PC-9 (cell line): ENCODE results near the gene ATRN. TPM values are rescaled to one million over a fixed set of nuclear protein-coding genes. Genes with fewer than 3 reads are reported as not detected.

Source experiments
- BruUV-seq: library from RNA; stranded (reverse); fragments of 400-500 nt; replicated peaks from 2 replicates; lab custom pipeline; 2021; lab: Mats Ljungman, UMichigan
- CTCF ChIA-PET: fragments of 300-600 bp; sonication (Branson Sonifier 250); formaldehyde crosslinking; loops from one replicate; lab custom pipeline; 2022; ENCODE audit warnings: antibody characterized with exemption; lab: Charles Lee
- POLR2A ChIA-PET: fragments of 300-600 bp; sonication (Branson Sonifier 250); formaldehyde crosslinking; loops from one replicate; lab custom pipeline; 2022; ENCODE audit warnings: antibody characterized with exemption; ENCODE audit not compliant: unreplicated experiment; lab: Charles Lee
- DNase-seq, 2 experiments: peaks; one replicate each; pipeline versions ENCODE4 v3.0.0 to v3.0.0-alpha.2; 2015 to 2022; ENCODE audit warnings: mixed read lengths in 1 of 2
- H2AFZ ChIP-seq: fragments of 200-600 bp; sonication (generic); 2 replicates; pipeline ENCODE4 v1.8.1; 2017; ENCODE audit warnings: antibody characterized with exemption
- H3F3A ChIP-seq: fragments of 200-600 bp; sonication (generic); 2 replicates; pipeline ENCODE4 v1.8.1; 2017; ENCODE audit warnings: antibody characterized with exemption, mild to moderate bottlenecking, low read depth; ENCODE audit not compliant: insufficient read depth
- H3K27ac ChIP-seq: fragments of 200-600 bp; sonication (generic); 2 replicates; pipeline ENCODE4 v1.6.1; 2016; ENCODE audit warnings: mixed run types
- H3K27me3 ChIP-seq: fragments of 200-600 bp; sonication (generic); 2 replicates; pipeline ENCODE4 v1.6.1; 2016; ENCODE audit warnings: low read depth, mixed run types; ENCODE audit not compliant: insufficient read depth
- H3K36me3 ChIP-seq: fragments of 200-600 bp; sonication (generic); 2 replicates; pipeline ENCODE4 v1.6.1; 2016; ENCODE audit warnings: low read depth, mixed run types
- H3K4me1 ChIP-seq: fragments of 200-600 bp; sonication (generic); replicated peaks from 2 replicates; pipeline ENCODE4 v1.6.1; 2016; ENCODE audit warnings: mixed run types; ENCODE audit not compliant: insufficient read depth
- H3K4me2 ChIP-seq: fragments of 200-600 bp; sonication (generic); 2 replicates; pipeline ENCODE4 v1.6.1; 2017; ENCODE audit warnings: mixed run types
- H3K4me3 ChIP-seq: fragments of 200-600 bp; sonication (generic); 2 replicates; pipeline ENCODE4 v1.6.1; 2016; ENCODE audit warnings: mixed run types
- H3K79me2 ChIP-seq: fragments of 200-600 bp; sonication (generic); 2 replicates; pipeline ENCODE4 v1.6.1; 2017; ENCODE audit warnings: low read depth, mixed run types
- H3K9me2 ChIP-seq: fragments of 200-600 bp; sonication (generic); 2 replicates; pipeline ENCODE4 v1.8.1; 2017; ENCODE audit warnings: mild to moderate bottlenecking; ENCODE audit not compliant: insufficient read depth
- H3K9me3 ChIP-seq: fragments of 200-600 bp; sonication (generic); 2 replicates; pipeline ENCODE4 v1.8.1; 2016; ENCODE audit warnings: low read depth; ENCODE audit not compliant: insufficient read depth
- H4K20me1 ChIP-seq: fragments of 200-600 bp; sonication (generic); 2 replicates; pipeline ENCODE4 v1.8.1; 2017; ENCODE audit not compliant: insufficient read depth
- EZH2 ChIP-seq: fragments of 200-600 bp; sonication (generic); IDR thresholded peaks from 2 replicates; pipeline ENCODE4 v1.8.0; 2017; ENCODE audit warnings: antibody characterized with exemption, low read depth
- intact Hi-C: fragments of 100-400 bp; cut with micrococcal nuclease; formaldehyde crosslinking; loops from one replicate; pipeline ENCODE4 v1.10.0; 2022; ENCODE audit not compliant: unreplicated experiment
- total RNA-seq: library from RNA; stranded (reverse); gene quantifications from 2 replicates; pipeline ENCODE4 v1.2.3, GENCODE V29; 2021
- TF ChIP-seq, protein P1 (sequence below): fragments of 200-600 bp; sonication (generic); conservative IDR thresholded peaks from 2 replicates; pipeline ENCODE4 v1.6.1; 2017; ENCODE audit warnings: mixed run types, antibody characterized with exemption, mild to moderate bottlenecking, moderate library complexity

The ATRN gene
- total RNA-seq, 1 experiment from 2014 or later: 34.9 TPM

DNA sequence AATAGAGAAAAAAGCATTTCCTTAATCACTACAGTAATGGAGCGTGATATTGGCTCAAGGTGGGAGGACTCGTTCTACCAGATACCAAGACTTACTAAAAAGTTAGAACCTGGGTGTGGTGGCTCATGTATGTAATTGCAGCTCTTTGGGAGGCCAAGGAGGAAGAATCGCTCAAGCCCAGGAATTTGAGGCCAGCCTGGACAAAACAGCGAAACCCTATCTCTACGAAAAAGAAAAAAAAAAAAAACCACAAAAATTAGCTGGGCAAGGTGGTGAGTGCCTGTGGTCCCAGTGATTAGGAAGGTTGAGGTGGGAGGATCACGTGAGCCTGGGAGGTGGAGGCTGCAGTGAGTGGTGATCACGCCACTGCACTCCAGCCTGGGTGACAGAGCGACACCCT lies 24.0 kb upstream of the ATRN start:
- no peak for TF ChIP-seq EZH2
- TF ChIP-seq, protein P1, sequence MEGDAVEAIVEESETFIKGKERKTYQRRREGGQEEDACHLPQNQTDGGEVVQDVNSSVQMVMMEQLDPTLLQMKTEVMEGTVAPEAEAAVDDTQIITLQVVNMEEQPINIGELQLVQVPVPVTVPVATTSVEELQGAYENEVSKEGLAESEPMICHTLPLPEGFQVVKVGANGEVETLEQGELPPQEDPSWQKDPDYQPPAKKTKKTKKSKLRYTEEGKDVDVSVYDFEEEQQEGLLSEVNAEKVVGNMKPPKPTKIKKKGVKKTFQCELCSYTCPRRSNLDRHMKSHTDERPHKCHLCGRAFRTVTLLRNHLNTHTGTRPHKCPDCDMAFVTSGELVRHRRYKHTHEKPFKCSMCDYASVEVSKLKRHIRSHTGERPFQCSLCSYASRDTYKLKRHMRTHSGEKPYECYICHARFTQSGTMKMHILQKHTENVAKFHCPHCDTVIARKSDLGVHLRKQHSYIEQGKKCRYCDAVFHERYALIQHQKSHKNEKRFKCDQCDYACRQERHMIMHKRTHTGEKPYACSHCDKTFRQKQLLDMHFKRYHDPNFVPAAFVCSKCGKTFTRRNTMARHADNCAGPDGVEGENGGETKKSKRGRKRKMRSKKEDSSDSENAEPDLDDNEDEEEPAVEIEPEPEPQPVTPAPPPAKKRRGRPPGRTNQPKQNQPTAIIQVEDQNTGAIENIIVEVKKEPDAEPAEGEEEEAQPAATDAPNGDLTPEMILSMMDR: no peak
- Histone ChIP-seq H3K79me2 (no peaks in the 10 kb centered on the region), H4K20me1 (no peaks in the 10 kb centered on the region), H2AFZ (no peak overlapping the region), H3K27me3 (no peaks in the 10 kb centered on the region), H3K4me3 (no peak overlapping the region), H3K4me1 (peaks cover 12% of the 10 kb centered on the region), H3K9me3 (no peaks in the 10 kb centered on the region), H3K4me2 (peak overlapping the region; percentile 29; the same call in 1 of the 2 replicates), H3K36me3 (no peaks in the 10 kb centered on the region), H3K27ac (no peak overlapping the region), H3K9me2 (no peaks in the 10 kb centered on the region), H3F3A (no peaks in the 10 kb centered on the region)
- DNase-seq: peak; percentile 71 to 92
- CTCF ChIA-PET: interaction anchor here (0.6 to 0.7 kb wide), 2 partner anchors 146 to 300 kb away, joined by 3 to 5 read pairs; no protein-coding TSS in a partner anchor
- POLR2A ChIA-PET: interaction anchor here (0.6 kb wide), 1 partner anchor 22 kb away, joined by 5 read pairs; no protein-coding TSS in a partner anchor
- no TSS peak for BruUV-seq
- intact Hi-C loops: loop anchor here (1.0 kb wide), 1 partner anchor 38 kb away; no protein-coding TSS in a partner anchor

DNA sequence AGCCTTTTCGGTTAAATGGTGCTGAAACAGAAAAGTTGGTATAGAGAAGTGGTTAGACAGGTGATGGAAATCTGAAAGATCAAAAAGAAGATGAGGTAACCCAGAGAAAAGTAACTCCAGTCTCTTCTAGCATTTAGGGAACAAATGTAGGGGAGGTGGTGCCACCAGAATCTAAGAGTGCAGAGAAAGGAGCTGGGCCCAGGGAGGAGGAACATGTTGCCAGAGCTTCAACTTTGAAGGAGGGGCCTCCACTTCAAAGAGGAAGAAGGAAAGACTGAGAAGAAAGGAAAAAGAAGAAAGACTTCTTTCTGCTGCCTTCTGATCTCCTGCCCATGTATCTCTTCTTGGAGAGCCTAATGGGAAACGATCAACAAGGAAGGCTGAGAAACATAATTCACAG lies 23.5 kb upstream of the ATRN start:
- ChIA-PET POLR2A (interaction anchor here (0.6 kb wide), 2 partner anchors 22 to 1126 kb away, joined by 5 to 28 read pairs; no protein-coding TSS in a partner anchor), CTCF (no interaction called here)
- Histone ChIP-seq H3K4me1 (peaks cover 12% of the 10 kb centered on the region), H3F3A (no peaks in the 10 kb centered on the region), H3K36me3 (no peaks in the 10 kb centered on the region), H3K9me3 (no peaks in the 10 kb centered on the region), H3K9me2 (no peaks in the 10 kb centered on the region), H3K27ac (no peak overlapping the region), H3K79me2 (no peaks in the 10 kb centered on the region), H2AFZ (no peak overlapping the region), H3K27me3 (no peaks in the 10 kb centered on the region), H4K20me1 (no peaks in the 10 kb centered on the region), H3K4me2 (no peak overlapping the region), H3K4me3 (no peak overlapping the region)
- no peak for DNase-seq
- intact Hi-C loops: no loop called here
- TF ChIP-seq EZH2: no peak
- TF ChIP-seq, protein P1: no peak
- no TSS peak for BruUV-seq

DNA sequence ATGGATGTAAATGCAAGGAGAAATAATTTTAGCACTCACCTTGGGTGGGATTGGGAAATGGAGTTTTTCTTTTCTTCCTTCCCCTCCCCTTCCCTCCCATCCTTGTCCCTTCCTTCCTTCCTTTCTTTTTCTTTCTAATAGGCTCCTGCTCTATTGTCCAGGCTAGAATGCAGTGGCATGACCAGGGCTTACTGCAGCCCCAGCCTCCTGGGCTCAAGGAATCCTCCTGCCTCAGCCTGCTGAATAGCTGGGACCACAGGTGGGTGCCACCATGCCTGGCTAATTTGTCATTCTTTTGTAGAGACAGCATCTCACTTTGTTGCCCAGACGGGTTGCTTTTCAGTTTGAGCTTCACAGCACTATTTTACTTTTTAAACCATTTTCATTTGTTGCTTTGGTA lies 21.5 kb upstream of the ATRN start:
- Histone ChIP-seq H4K20me1 (no peaks in the 10 kb centered on the region), H3K36me3 (no peaks in the 10 kb centered on the region), H3K4me3 (no peak overlapping the region), H3F3A (no peaks in the 10 kb centered on the region), H3K4me2 (no peak overlapping the region), H2AFZ (no peak overlapping the region), H3K9me2 (no peaks in the 10 kb centered on the region), H3K9me3 (no peaks in the 10 kb centered on the region), H3K27me3 (no peaks in the 10 kb centered on the region), H3K4me1 (peaks cover 12% of the 10 kb centered on the region), H3K27ac (no peak overlapping the region), H3K79me2 (no peaks in the 10 kb centered on the region)
- DNase-seq: no peak
- intact Hi-C loops: no loop called here
- ChIA-PET POLR2A (no interaction called here), CTCF (no interaction called here)
- no TSS peak for BruUV-seq
- TF ChIP-seq, protein P1: no peak
- TF ChIP-seq EZH2: no peak
